ENCODE data around the gene PRXL2B. TPM values are rescaled to one million over a fixed set of nuclear protein-coding genes. Genes with fewer than 3 reads are reported as not detected.
"Not testable (repeated sequence)": the region's sequence is repeated elsewhere in the genome, so short reads cannot be mapped to it uniquely, and the experiment has no call there.

The PRXL2B gene
- total RNA-seq, 1 donor from 2014 or later: 42.0 TPM

- not testable (repeated sequence) for H3K36me3 ChIP-seq (ENCODE audit: control insufficient read depth, insufficient read depth, low read length); DNase-seq (ENCODE audit: low read depth); H3K4me3 ChIP-seq (ENCODE audit: low read depth, low read length)
- peaks cover 12% of the 10 kb centered on the region for H3K27me3 ChIP-seq (ENCODE audit: control insufficient read depth, insufficient read depth, low read length)
Observed at GRCh38 chr1:2551544-2551943, 35.0 kb upstream of the PRXL2B start.

- Histone ChIP-seq H3K4me3 (ENCODE audit: low read depth, low read length) (no peak overlapping the region), H3K36me3 (ENCODE audit: control insufficient read depth, insufficient read depth, low read length) (no peaks in the 10 kb centered on the region), H3K27me3 (ENCODE audit: control insufficient read depth, insufficient read depth, low read length) (peaks cover 12% of the 10 kb centered on the region)
- DNase-seq (ENCODE audit: low read depth): no peak
- no peak for TF ChIP-seq CTCF (IDR thresholded peaks at IDR 0.05; ENCODE audit: insufficient read depth, low read length, poor library complexity, severe bottlenecking)
Observed at GRCh38 chr1:2552189-2552588, 34.4 kb upstream of the PRXL2B start.

GRCh38 chr1:2553076-2553475 lies 33.5 kb upstream of the PRXL2B start:
- peaks cover 12% of the 10 kb centered on the region for H3K27me3 ChIP-seq (ENCODE audit: control insufficient read depth, insufficient read depth, low read length)

GRCh38 chr1:2553871-2554620 lies 32.5 kb upstream of the PRXL2B start:
- Histone ChIP-seq H3K27me3 (ENCODE audit: control insufficient read depth, insufficient read depth, low read length) (peaks cover 12% of the 10 kb centered on the region), H3K36me3 (ENCODE audit: control insufficient read depth, insufficient read depth, low read length) (no peaks in the 10 kb centered on the region), H3K4me3 (ENCODE audit: low read depth, low read length) (no peak overlapping the region)
- no peak for DNase-seq (ENCODE audit: low read depth)
- TF ChIP-seq CTCF (IDR thresholded peaks at IDR 0.05; ENCODE audit: insufficient read depth, low read length, poor library complexity, severe bottlenecking): no peak

More at GRCh38 chr1:2553076-2553475, 33.5 kb upstream of the PRXL2B start:
- H3K4me3 ChIP-seq (ENCODE audit: low read depth, low read length); H3K36me3 ChIP-seq (ENCODE audit: control insufficient read depth, insufficient read depth, low read length); DNase-seq (ENCODE audit: low read depth): not testable (repeated sequence)

- H3K36me3 ChIP-seq (ENCODE audit: control insufficient read depth, insufficient read depth, low read length): no peaks in the 10 kb centered on the region
- DNase-seq (ENCODE audit: low read depth): no peak
- peak; percentile 59 for TF ChIP-seq CTCF (IDR thresholded peaks at IDR 0.05; ENCODE audit: insufficient read depth, low read length, poor library complexity, severe bottlenecking)
- H3K4me3 ChIP-seq (ENCODE audit: low read depth, low read length): no peak overlapping the region
- H3K27me3 ChIP-seq (ENCODE audit: control insufficient read depth, insufficient read depth, low read length): peaks cover 12% of the 10 kb centered on the region
Observed at GRCh38 chr1:2554621-2555387, 31.8 kb upstream of the PRXL2B start.

GRCh38 chr1:2555634-2556276 lies 30.8 kb upstream of the PRXL2B start:
- no peak for DNase-seq (ENCODE audit: low read depth)
- no peaks in the 10 kb centered on the region for H3K36me3 ChIP-seq (ENCODE audit: control insufficient read depth, insufficient read depth, low read length)
- H3K4me3 ChIP-seq (ENCODE audit: low read depth, low read length): peak overlapping the region; percentile 31
- peaks cover 12% of the 10 kb centered on the region for H3K27me3 ChIP-seq (ENCODE audit: control insufficient read depth, insufficient read depth, low read length)
- TF ChIP-seq CTCF (IDR thresholded peaks at IDR 0.05; ENCODE audit: insufficient read depth, low read length, poor library complexity, severe bottlenecking): no peak

Data from kidney epithelial cell (primary cell).